HFF-Myc (cell line): Measurements from ENCODE around the gene RNF126.
"Not testable (repeated sequence)": the region's sequence is repeated elsewhere in the genome, so short reads cannot be mapped to it uniquely, and the experiment has no call there.

Experiments used
- DNase-seq: peaks from one replicate; pipeline ENCODE4 v3.0.0-alpha.2; 2011; ENCODE audit warnings: low read depth; ENCODE audit errors: extremely low read depth
- H3K4me3 ChIP-seq: replicated peaks from 2 replicates; pipeline ENCODE4 v1.5.1; 2011; ENCODE audit warnings: low read depth, mild to moderate bottlenecking, control low read depth, low read length
- CTCF ChIP-seq: IDR thresholded peaks from 2 replicates; pipeline ENCODE4 v1.5.1; 2012; ENCODE audit warnings: mild to moderate bottlenecking, low read depth, low read length, control low read depth; ENCODE audit errors: missing control alignments

The RNF126 gene

GRCh38 chr19:610071-610800 lies 52.8 kb downstream of the RNF126 start:
- no peak overlapping the region for H3K4me3 ChIP-seq

GRCh38 chr19:609004-609346 lies 54.0 kb downstream of the RNF126 start:
- DNase-seq: no peak
- H3K4me3 ChIP-seq: no peak overlapping the region
- no peak for TF ChIP-seq CTCF

More at GRCh38 chr19:610071-610800, 52.8 kb downstream of the RNF126 start:
- no peak for DNase-seq
- TF ChIP-seq CTCF: no peak

GRCh38 chr19:608155-609003 lies 54.6 kb downstream of the RNF126 start:
- TF ChIP-seq CTCF: no peak
- H3K4me3 ChIP-seq: no peak overlapping the region
- no peak for DNase-seq

- H3K4me3 ChIP-seq: no peak overlapping the region
- TF ChIP-seq CTCF: no peak
- DNase-seq: no peak
Measured at GRCh38 chr19:607301-608154, 55.5 kb downstream of the RNF126 start.

- not testable (repeated sequence) for DNase-seq, H3K4me3 ChIP-seq
Measured at GRCh38 chr19:605061-605971, 57.7 kb downstream of the RNF126 start.

- no peak overlapping the region for H3K4me3 ChIP-seq
- TF ChIP-seq CTCF: no peak
- DNase-seq: no peak
Measured at GRCh38 chr19:604355-604754, 58.7 kb downstream of the RNF126 start.

- not testable (repeated sequence) for H3K4me3 ChIP-seq, DNase-seq
Measured at GRCh38 chr19:603779-604178, 59.2 kb downstream of the RNF126 start.

GRCh38 chr19:603302-603639 lies 59.7 kb downstream of the RNF126 start:
- H3K4me3 ChIP-seq, DNase-seq: not testable (repeated sequence)
